Motor neuron (in vitro differentiated cells): ENCODE measurements around the gene FTSJ3. TPM values are rescaled to one million over a fixed set of nuclear protein-coding genes. Genes with fewer than 3 reads are reported as not detected.

Experiments used
- ATAC-seq, 8 experiments: fragments of 200-7000 bp; cut with Tn5 transposase; replicated peaks in 6 of 8; 2 replicates each; pipeline ENCODE4 v1.8.0; 2021; ENCODE audit warnings: mild to moderate bottlenecking in 8 of 8, moderate library complexity in 8 of 8
- H3K27ac ChIP-seq, 2 donors: fragments of 250-450 bp; sonication (Bioruptor Pico); 2 replicates each; pipeline ENCODE4 v1.9.0; 2021; ENCODE audit warnings: antibody characterized with exemption in 2 of 2, mild to moderate bottlenecking in 2 of 2, moderate library complexity in 1 of 2
- H3K4me1 ChIP-seq, 2 donors: fragments of 250-450 bp; sonication (Bioruptor Pico); replicated peaks in 1 of 2; 2 replicates each; pipeline ENCODE4 v1.6.1; 2021; ENCODE audit warnings: antibody characterized with exemption in 2 of 2, mild to moderate bottlenecking in 2 of 2, moderate library complexity in 1 of 2
- H3K4me3 ChIP-seq, 5 donors: fragments of 250-450 bp; sonication (Bioruptor Pico); 2 replicates each; pipeline ENCODE4 v1.9.0; 2021; ENCODE audit warnings: antibody characterized with exemption in 5 of 5, mild to moderate bottlenecking in 5 of 5, moderate library complexity in 4 of 5
- WGBS, 10 experiments: fragments of 450-650 bp; shearing (Covaris generic); methylation state at CpG; one replicate each; pipeline ENCODE4 v1.0.0; 2022; 5-methylcytosine and 5-hydroxymethylcytosine counted together
- in situ Hi-C, 9 experiments: fragments of 400-800 bp; cut with MboI; loops; one replicate each; pipeline ENCODE4 v1.15.0; 2021; ENCODE audit warnings: low sequenced_read_pairs in 9 of 9, low pct_unique_long_range_greater_than_20kb in 2 of 9; ENCODE audit not compliant: unreplicated experiment in 9 of 9
- total RNA-seq, 8 experiments: library from RNA; unstranded; fragments of 300-600 nt; gene quantifications; 2 replicates each; pipeline versions ENCODE4 v1.2.3 to v1.2.4, GENCODE V29; 2022

The FTSJ3 gene
- total RNA-seq, 8 experiments from 2014 or later, result 26.3 to 69.5 (median 38.7) TPM

GRCh38 chr17:63831505-63831904 lies 4.0 kb upstream of the FTSJ3 start:
- WGBS, 10 experiments, result 80 to 100% (median 91%) methylated on average over 1 to 7 of the region's 8 CpGs; no CpG with 5 or more reads in 4 of the 10 experiments
- in situ Hi-C loops, result no loop called here
- no peak for ATAC-seq
- H3K27ac ChIP-seq, result no peak overlapping the region
- peaks cover 8 to 10% of the 10 kb centered on the region in 2 donors for H3K4me1 ChIP-seq
- H3K4me3 ChIP-seq, result no peak overlapping the region

GRCh38 chr17:63830904-63831491 lies 3.5 kb upstream of the FTSJ3 start:
- WGBS, 10 experiments, result 72 to 100% (median 98%) methylated on average over 1 to 10 of the region's 15 CpGs; no CpG with 5 or more reads in 2 of the 10 experiments
- H3K27ac ChIP-seq, result no peak overlapping the region

DNA sequence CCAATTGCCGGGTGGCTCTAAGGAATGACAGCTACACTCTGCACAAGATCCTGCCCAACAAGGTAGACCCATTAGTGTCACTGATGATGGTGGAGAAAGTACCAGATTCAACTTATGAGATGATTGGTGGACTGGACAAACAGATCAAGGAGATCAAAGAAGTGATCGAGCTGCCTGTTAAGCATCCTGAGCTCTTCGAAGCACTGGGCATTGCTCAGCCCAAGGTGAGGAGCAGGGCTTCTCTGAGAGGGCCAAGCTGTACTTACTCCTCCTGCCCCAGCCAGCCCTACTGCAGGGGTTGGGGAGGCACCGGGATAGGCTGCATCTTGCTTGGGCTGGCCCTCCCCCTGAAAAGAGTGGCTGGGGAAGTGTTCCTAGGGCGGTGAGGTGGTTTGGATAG lies 2.8 kb upstream of the FTSJ3 start:
- no peak overlapping the region for H3K4me3 ChIP-seq
- in situ Hi-C loops, result no loop called here
- H3K27ac ChIP-seq, result no peak overlapping the region
- WGBS, 10 experiments, result 80 to 100% (median 100%) methylated on average over 1 of the region's 5 CpGs; no CpG with 5 or more reads in 6 of the 10 experiments
- peaks cover 10 to 12% of the 10 kb centered on the region in 2 donors for H3K4me1 ChIP-seq
- no peak for ATAC-seq

More at GRCh38 chr17:63830904-63831491, 3.5 kb upstream of the FTSJ3 start:
- Histone ChIP-seq H3K4me1 (peaks cover 9 to 10% of the 10 kb centered on the region in 2 donors), H3K4me3 (no peak overlapping the region)
- no peak for ATAC-seq
- in situ Hi-C loops, result no loop called here

GRCh38 chr17:63828936-63829335 lies 1.5 kb upstream of the FTSJ3 start:
- Histone ChIP-seq H3K4me1 (peaks cover 9 to 10% of the 10 kb centered on the region in 2 donors), H3K27ac (no peak overlapping the region), H3K4me3 (no peak overlapping the region)
- no peak for ATAC-seq
- 84 to 100% (median 93%) methylated on average over 1 to 3 of the region's 3 CpGs; no CpG with 5 or more reads in 1 of the 10 experiments for WGBS, 10 experiments
- in situ Hi-C loops, result no loop called here

- peaks cover 9 to 10% of the 10 kb centered on the region in 2 donors for H3K4me1 ChIP-seq
- peak overlapping the region; percentile 72 to 95 (median 74) for H3K4me3 ChIP-seq
- ATAC-seq, result no peak
- H3K27ac ChIP-seq, result peak overlapping the region; percentile 97 to 99
- 0 to 13% (median 0%) methylated on average over 1 to 12 of the region's 19 CpGs; no CpG with 5 or more reads in 3 of the 10 experiments for WGBS, 10 experiments
- in situ Hi-C loops, result no loop called here
Measured at GRCh38 chr17:63827801-63828221, 348 bp upstream of the FTSJ3 start.

GRCh38 chr17:63826468-63827001 lies 928 bp downstream of the FTSJ3 start:
- in situ Hi-C loops, result no loop called here
- Histone ChIP-seq H3K4me3 (peak overlapping the region; percentile 72 to 95 (median 74)), H3K27ac (peak overlapping the region; percentile 5 to 99), H3K4me1 (peaks cover 9 to 10% of the 10 kb centered on the region in 2 donors)
- WGBS, 10 experiments, result 0 to 8% (median 0%) methylated on average over 1 to 22 of the region's 31 CpGs
- peak in 5 of 8 experiments; percentile 1 to 17 (median 4) for ATAC-seq

DNA sequence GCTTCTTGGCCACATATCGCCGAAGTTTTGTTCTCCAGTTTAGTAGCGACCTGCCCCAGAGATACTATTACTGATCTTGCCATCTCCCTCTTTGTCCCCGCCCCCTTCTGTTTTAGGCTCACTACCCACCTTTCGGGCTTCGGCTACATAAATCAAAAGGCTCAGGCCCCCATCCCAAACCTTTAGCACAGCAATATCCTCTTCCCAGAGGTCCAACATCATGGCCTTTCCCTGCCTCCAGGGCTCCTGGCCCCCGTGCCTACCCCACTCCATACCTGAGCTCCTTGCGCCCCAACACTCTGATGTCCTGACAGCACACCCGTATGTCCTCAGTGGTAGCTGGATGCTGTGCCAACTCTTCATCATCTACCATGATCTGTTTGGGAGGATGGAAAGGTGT lies 3.1 kb downstream of the FTSJ3 start:
- WGBS, 10 experiments, result 64 to 100% (median 99%) methylated on average over 1 to 8 of the region's 9 CpGs; no CpG with 5 or more reads in 5 of the 10 experiments
- H3K4me1 ChIP-seq, result peaks cover 9 to 10% of the 10 kb centered on the region in 2 donors
- in situ Hi-C loops, result no loop called here
- no peak overlapping the region for H3K27ac ChIP-seq
- no peak for ATAC-seq
- H3K4me3 ChIP-seq, result no peak overlapping the region

DNA sequence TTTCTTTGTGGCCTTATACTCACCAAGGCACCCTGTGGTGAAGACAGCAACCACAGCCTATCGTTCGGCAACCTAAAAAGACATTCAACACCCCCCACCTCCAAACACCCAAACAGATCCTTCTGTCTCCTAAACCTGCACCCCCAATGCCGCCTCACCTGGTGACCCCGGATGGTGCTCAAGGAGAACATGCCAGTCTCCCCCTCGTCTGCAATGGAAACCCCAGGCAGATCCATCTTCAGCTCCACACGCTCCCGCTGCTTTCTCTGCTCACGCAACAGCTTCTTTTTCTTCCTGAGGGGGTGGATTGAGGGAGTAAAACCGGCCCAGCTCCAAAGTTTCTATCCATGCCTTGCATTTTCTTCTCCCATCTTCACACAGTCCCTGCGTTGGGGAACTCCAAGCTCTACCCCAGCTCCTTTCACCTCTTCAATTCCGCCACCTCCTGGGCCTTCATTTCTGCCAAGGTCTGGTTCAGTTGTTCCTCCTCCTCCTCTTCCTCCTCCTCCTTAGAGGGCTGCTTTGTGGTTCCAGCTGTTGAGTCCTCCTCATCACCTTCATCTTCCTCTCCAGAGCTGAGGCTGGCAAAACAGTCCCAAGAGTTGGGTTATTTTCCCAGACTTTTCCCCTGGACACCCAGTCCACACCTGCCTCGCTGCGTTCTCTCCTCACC lies 3.7 kb downstream of the FTSJ3 start:
- in situ Hi-C loops, result no loop called here
- Histone ChIP-seq H3K4me3 (no peak overlapping the region), H3K27ac (no peak overlapping the region), H3K4me1 (peaks cover 8 to 9% of the 10 kb centered on the region in 2 donors)
- ATAC-seq, result no peak
- WGBS, 10 experiments, result 82 to 100% (median 97%) methylated on average over 2 to 10 of the region's 13 CpGs; no CpG with 5 or more reads in 4 of the 10 experiments

- in situ Hi-C loops, result no loop called here
- Histone ChIP-seq H3K27ac (no peak overlapping the region), H3K4me3 (no peak overlapping the region), H3K4me1 (peaks cover 0 to 4% of the 10 kb centered on the region in 2 donors)
- ATAC-seq, result no peak
Measured at GRCh38 chr17:63822537-63822936, 4.9 kb downstream of the FTSJ3 start.

- WGBS, 10 experiments, result 67 to 100% (median 97%) methylated on average over 1 to 5 of the region's 6 CpGs; no CpG with 5 or more reads in 4 of the 10 experiments
- Histone ChIP-seq H3K27ac (no peak overlapping the region), H3K4me1 (peaks cover 0 to 4% of the 10 kb centered on the region in 2 donors), H3K4me3 (no peak overlapping the region)
- no peak for ATAC-seq
- in situ Hi-C loops, result no loop called here
Measured at GRCh38 chr17:63821804-63822203, 5.7 kb downstream of the FTSJ3 start.

DNA sequence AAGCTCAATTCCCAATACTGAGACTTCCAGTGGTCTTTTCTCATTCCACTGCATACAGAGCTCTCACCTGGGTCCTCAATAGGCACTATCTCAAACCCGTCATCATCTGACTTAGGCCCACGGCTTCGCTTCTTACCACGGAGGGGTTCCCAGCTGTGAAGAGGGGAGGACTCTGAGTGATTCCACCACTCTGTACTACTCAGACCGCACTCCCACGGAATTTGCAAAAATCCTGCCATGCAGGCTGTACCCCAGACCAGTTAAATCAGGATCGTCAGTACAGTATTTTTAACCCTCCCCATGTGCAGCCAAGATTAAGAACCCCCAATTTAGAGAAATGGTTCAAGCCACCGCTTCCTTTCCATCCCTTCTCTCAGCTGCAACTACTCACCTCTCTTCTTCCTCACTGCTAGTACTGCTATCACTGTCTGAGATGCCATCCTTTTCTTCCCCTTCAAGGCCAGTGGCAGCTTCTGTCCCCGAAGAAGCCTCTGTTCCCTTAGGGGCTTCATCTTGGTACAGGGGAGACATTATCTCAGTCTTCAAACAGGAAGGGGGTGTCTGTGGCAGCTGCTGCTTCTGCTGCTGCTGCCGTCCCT lies 6.4 kb downstream of the FTSJ3 start:
- Histone ChIP-seq H3K27ac (no peak overlapping the region), H3K4me1 (peaks cover 0 to 3% of the 10 kb centered on the region in 2 donors), H3K4me3 (no peak overlapping the region)
- ATAC-seq, result peak in 3 of 8 experiments; percentile 12 to 21 (median 15)
- WGBS, 10 experiments, result 60 to 100% (median 80%) methylated on average over 1 to 10 of the region's 10 CpGs; no CpG with 5 or more reads in 1 of the 10 experiments
- in situ Hi-C loops, result no loop called here

GRCh38 chr17:63819585-63820537 lies 7.6 kb downstream of the FTSJ3 start:
- 50 to 90% (median 76%) methylated on average over 1 to 5 of the region's 21 CpGs; no CpG with 5 or more reads in 3 of the 10 experiments for WGBS, 10 experiments
- Histone ChIP-seq H3K4me3 (no peak overlapping the region), H3K4me1 (no peaks in the 10 kb centered on the region), H3K27ac (no peak overlapping the region)
- in situ Hi-C loops, result no loop called here
- ATAC-seq, result peak in 5 of 8 experiments; percentile 20 to 39 (median 36)
